Gastroesophageal sphincter (tissue), 4 donors: ENCODE measurements around the gene MAP1B. TPM values are rescaled to one million over a fixed set of nuclear protein-coding genes. Genes with fewer than 3 reads are reported as not detected.

ENCODE experiments used
- ATAC-seq: fragments of 150-250 bp; one replicate; pipeline ENCODE4 v1.9.1; 2016; ENCODE audit warnings: mild to moderate bottlenecking, moderate library complexity
- H3K27ac ChIP-seq, 4 donors: fragments of 200-600 bp; sonication (generic) in 3 of 4; 1 replicate in 3 of 4; 2 replicates in 1 of 4; pipeline ENCODE4 v1.5.1; 2016 to 2019
- H3K27me3 ChIP-seq: fragments of 200-600 bp; sonication (generic); one replicate; pipeline ENCODE4 v1.5.1; 2019
- H3K36me3 ChIP-seq, 2 donors: fragments of 200-600 bp; sonication (generic); one replicate each; pipeline ENCODE4 v1.5.1; 2019; ENCODE audit warnings: control low read depth in 1 of 2
- H3K4me1 ChIP-seq, 3 donors: fragments of 200-600 bp; sonication (generic); 1 replicate in 2 of 3; 2 replicates in 1 of 3; pipeline ENCODE4 v1.5.1; 2016 to 2019; ENCODE audit warnings: control low read depth in 2 of 3
- H3K4me3 ChIP-seq, 2 donors: fragments of 200-600 bp; sonication (generic); one replicate each; pipeline ENCODE4 v1.5.1; 2019; ENCODE audit warnings: mild to moderate bottlenecking in 1 of 2, moderate library complexity in 1 of 2
- H3K9me3 ChIP-seq, 3 donors: fragments of 200-600 bp; sonication (generic); one replicate each; pipeline ENCODE4 v1.5.1; 2017 to 2019; ENCODE audit warnings: control low read depth in 2 of 3
- CTCF ChIP-seq, 4 experiments: fragments of 200-600 bp in 2 of 4; fragments of 450-650 bp in 2 of 4; sonication (generic) in 1 of 4; IDR thresholded peaks; one replicate each; pipeline ENCODE4 v1.5.1; 2017 to 2019; ENCODE audit warnings: antibody characterized with exemption in 4 of 4, mild to moderate bottlenecking in 2 of 4, moderate library complexity in 2 of 4
- EP300 ChIP-seq: sonication (generic); formaldehyde crosslinking; IDR thresholded peaks from one replicate; pipeline ENCODE4 v1.6.1; 2017; ENCODE audit warnings: antibody characterized with exemption, mild to moderate bottlenecking
- POLR2A ChIP-seq, 2 donors: fragments of 450-650 bp; IDR thresholded peaks; one replicate each; pipeline ENCODE4 v1.6.1; 2017; ENCODE audit warnings: antibody characterized with exemption in 2 of 2, mild to moderate bottlenecking in 2 of 2, moderate library complexity in 1 of 2
- POLR2AphosphoS5 ChIP-seq: sonication (generic); formaldehyde crosslinking; IDR thresholded peaks from one replicate; pipeline ENCODE4 v1.6.1; 2017; ENCODE audit warnings: antibody characterized with exemption
- WGBS, 2 donors: methylation state at CpG; one replicate each; pipeline ENCODE4 v1.1.5; 2018; ENCODE audit warnings: low coverage in 1 of 2; 5-methylcytosine and 5-hydroxymethylcytosine counted together
- total RNA-seq, 4 donors: library from RNA; depleted of rRNA; stranded (reverse); fragments of >200 nt; gene quantifications; one replicate each; pipeline ENCODE4 v1.1.0, GENCODE V29; 2016

The MAP1B gene
- total RNA-seq, 4 donors from 2014 or later = 601 to 1,344 (median 738) TPM

- 40 to 65% methylated on average over 3 of the region's 3 CpGs for WGBS, 2 donors
- no peak for ATAC-seq
- Histone ChIP-seq H3K4me3 (no peak overlapping the region), H3K36me3 (no peaks in the 10 kb centered on the region), H3K4me1 (no peaks in the 10 kb centered on the region), H3K27ac (no peak overlapping the region), H3K27me3 (no peaks in the 10 kb centered on the region), H3K9me3 (no peaks in the 10 kb centered on the region)
- TF ChIP-seq CTCF (IDR thresholded peaks at IDR 0.05) (no peak), POLR2A (IDR thresholded peaks at IDR 0.05) (no peak), EP300 (no peak), POLR2AphosphoS5 (no peak)
Measured at GRCh38 chr5:72066705-72067107, 40.6 kb upstream of the MAP1B start.

GRCh38 chr5:72067682-72068470, 39.4 kb upstream of the MAP1B start:
- Histone ChIP-seq H3K27me3 (no peaks in the 10 kb centered on the region), H3K4me3 (no peak overlapping the region), H3K27ac (no peak overlapping the region), H3K9me3 (no peaks in the 10 kb centered on the region), H3K36me3 (no peaks in the 10 kb centered on the region), H3K4me1 (no peaks in the 10 kb centered on the region)
- TF ChIP-seq CTCF (IDR thresholded peaks at IDR 0.05) (no peak), EP300 (no peak), POLR2AphosphoS5 (no peak), POLR2A (IDR thresholded peaks at IDR 0.05) (no peak)
- ATAC-seq = no peak
- WGBS, 2 donors = 89 to 100% methylated on average over 4 to 5 of the region's 5 CpGs

GRCh38 chr5:72070529-72070928, 36.7 kb upstream of the MAP1B start:
- H3K36me3 ChIP-seq = no peaks in the 10 kb centered on the region
- no peaks in the 10 kb centered on the region for H3K27me3 ChIP-seq
- no peak overlapping the region for H3K27ac ChIP-seq
- TF ChIP-seq EP300 = no peak
- no peak for TF ChIP-seq CTCF (IDR thresholded peaks at IDR 0.05)
- TF ChIP-seq POLR2A (IDR thresholded peaks at IDR 0.05) = no peak
- no peak for TF ChIP-seq POLR2AphosphoS5
- no peak for ATAC-seq
- H3K9me3 ChIP-seq = no peaks in the 10 kb centered on the region
- WGBS, 2 donors = 51 to 68% methylated on average over 3 of the region's 3 CpGs
- no peak overlapping the region for H3K4me3 ChIP-seq
- H3K4me1 ChIP-seq = no peaks in the 10 kb centered on the region

GRCh38 chr5:72071906-72072305, 35.4 kb upstream of the MAP1B start:
- Histone ChIP-seq H3K4me1 (no peaks in the 10 kb centered on the region), H3K4me3 (no peak overlapping the region), H3K36me3 (no peaks in the 10 kb centered on the region), H3K27me3 (no peaks in the 10 kb centered on the region), H3K27ac (no peak overlapping the region), H3K9me3 (no peaks in the 10 kb centered on the region)
- TF ChIP-seq POLR2AphosphoS5 = no peak
- no peak for TF ChIP-seq EP300
- no peak for TF ChIP-seq POLR2A (IDR thresholded peaks at IDR 0.05)
- TF ChIP-seq CTCF (IDR thresholded peaks at IDR 0.05) = no peak
- 64 to 100% methylated on average over 1 of the region's 1 CpG for WGBS, 2 donors
- ATAC-seq = no peak

GRCh38 chr5:72074251-72074650, 33.0 kb upstream of the MAP1B start:
- WGBS, 2 donors = 70 to 74% methylated on average over 6 of the region's 6 CpGs
- no peaks in the 10 kb centered on the region for H3K27me3 ChIP-seq
- no peak for ATAC-seq
- TF ChIP-seq POLR2AphosphoS5 (no peak), EP300 (no peak), POLR2A (IDR thresholded peaks at IDR 0.05) (no peak), CTCF (IDR thresholded peaks at IDR 0.05) (no peak)
- no peaks in the 10 kb centered on the region for H3K9me3 ChIP-seq
- H3K27ac ChIP-seq = no peak overlapping the region
- no peaks in the 10 kb centered on the region for H3K36me3 ChIP-seq
- H3K4me3 ChIP-seq = no peak overlapping the region
- no peaks in the 10 kb centered on the region for H3K4me1 ChIP-seq
